Left lung (tissue), 10 donors: ENCODE data around the gene CLASP1. TPM values are rescaled to one million over a fixed set of nuclear protein-coding genes. Genes with fewer than 3 reads are reported as not detected.
A peak's percentile ranks its signal among the peaks of the same experiment; 100 is the strongest.
"Not testable (repeated sequence)": the region's sequence is repeated elsewhere in the genome, so short reads cannot be mapped to it uniquely, and the experiment has no call there.

Experiments used
- ATAC-seq: fragments of 200-7000 bp; cut with Tn5 transposase; one replicate; pipeline ENCODE4 v1.9.1; 2020; ENCODE audit warnings: moderate library complexity
- DNase-seq, 4 donors: peaks; one replicate each; pipeline ENCODE4 v3.0.0-alpha.2; 2013 to 2020
- H3K27ac ChIP-seq, 2 donors: fragments of 200-600 bp; sonication (generic) in 1 of 2; one replicate each; pipeline versions ENCODE4 v1.5.0 to v1.8.0; 2020 to 2021
- H3K27me3 ChIP-seq, 2 donors: fragments of 200-600 bp; sonication (generic) in 1 of 2; one replicate each; pipeline versions ENCODE4 v1.5.0 to v1.8.0; 2020 to 2021
- H3K36me3 ChIP-seq, 2 donors: fragments of 200-600 bp; sonication (generic) in 1 of 2; one replicate each; pipeline versions ENCODE4 v1.5.0 to v1.8.0; 2020 to 2021
- H3K4me1 ChIP-seq, 2 donors: fragments of 200-600 bp; one replicate each; pipeline ENCODE4 v1.8.0; 2021
- H3K4me3 ChIP-seq, 2 donors: fragments of 200-600 bp; sonication (generic) in 1 of 2; one replicate each; pipeline versions ENCODE4 v1.5.0 to v1.8.0; 2020 to 2021; ENCODE audit warnings: mild to moderate bottlenecking in 1 of 2
- H3K9me3 ChIP-seq, 2 donors: fragments of 200-600 bp; sonication (generic) in 1 of 2; one replicate each; pipeline versions ENCODE4 v1.5.0 to v1.8.0; 2020 to 2021
- intact Hi-C, 2 donors: fragments of 100-400 bp; cut with DNase I; formaldehyde crosslinking; loops; one replicate each; pipeline versions ENCODE4 v1.11.2 to v1.14.2; 2022
- polyA plus RNA-seq, 6 donors: library from polyadenylated mRNA; unstranded; fragments of 120-200 nt; gene quantifications; one replicate each; pipeline ENCODE4 v1.2.1, GENCODE V29; 2013; ENCODE audit not compliant: insufficient read length in 6 of 6
- total RNA-seq, 2 donors: library from RNA; stranded (reverse); fragmentation: NEBNext Ultra II Directional; extraction: Animal tissue kit (Norgen Biotek cat#: 25700); gene quantifications; one replicate each; pipeline ENCODE4 v1.2.1, GENCODE V29; 2021
- TF ChIP-seq, protein P1 (sequence below), 2 donors: fragments of 200-600 bp; sonication (generic) in 1 of 2; IDR thresholded peaks; one replicate each; pipeline versions ENCODE4 v1.5.0 to v1.8.0; 2021; ENCODE audit warnings: antibody characterized with exemption in 2 of 2
- donor health status: DM: no; HTN: yes; CAD: no.
- donor health status: DM: no; HTN: no; CAD: no.

CLASP1 gene
- total and polyA plus RNA-seq, 8 donors: 42.9 to 52.1 (median 48.7) TPM

DNA sequence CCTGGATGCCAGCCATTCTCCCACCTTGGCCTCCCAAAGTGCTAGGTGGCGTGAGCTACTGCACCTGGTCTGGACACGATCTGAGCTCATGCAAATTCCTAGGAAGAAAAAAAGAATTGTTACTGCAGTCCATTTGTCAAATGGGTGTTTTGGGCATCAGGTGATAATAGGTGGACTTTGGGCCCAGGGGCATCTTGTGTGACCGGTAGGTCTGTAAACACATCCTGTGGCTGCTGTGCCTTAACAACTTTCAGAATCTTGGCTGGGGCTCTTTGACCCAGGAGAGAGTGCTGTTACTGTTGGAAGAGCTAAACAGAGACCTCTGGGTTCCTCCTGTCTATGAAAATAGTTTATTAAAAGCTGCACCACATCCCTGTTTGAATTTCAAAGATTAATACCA, 329.3 kb downstream of the CLASP1 start:
- Histone ChIP-seq H3K27me3 (no peaks in the 10 kb centered on the region), H3K36me3 (no peaks in the 10 kb centered on the region), H3K9me3 (no peaks in the 10 kb centered on the region), H3K27ac (no peak overlapping the region), H3K4me3 (no peak overlapping the region), H3K4me1 (no peaks in the 10 kb centered on the region)
- intact Hi-C loops: no loop called here
- DNase-seq: no peak
- ATAC-seq: no peak
- TF ChIP-seq, protein P1, sequence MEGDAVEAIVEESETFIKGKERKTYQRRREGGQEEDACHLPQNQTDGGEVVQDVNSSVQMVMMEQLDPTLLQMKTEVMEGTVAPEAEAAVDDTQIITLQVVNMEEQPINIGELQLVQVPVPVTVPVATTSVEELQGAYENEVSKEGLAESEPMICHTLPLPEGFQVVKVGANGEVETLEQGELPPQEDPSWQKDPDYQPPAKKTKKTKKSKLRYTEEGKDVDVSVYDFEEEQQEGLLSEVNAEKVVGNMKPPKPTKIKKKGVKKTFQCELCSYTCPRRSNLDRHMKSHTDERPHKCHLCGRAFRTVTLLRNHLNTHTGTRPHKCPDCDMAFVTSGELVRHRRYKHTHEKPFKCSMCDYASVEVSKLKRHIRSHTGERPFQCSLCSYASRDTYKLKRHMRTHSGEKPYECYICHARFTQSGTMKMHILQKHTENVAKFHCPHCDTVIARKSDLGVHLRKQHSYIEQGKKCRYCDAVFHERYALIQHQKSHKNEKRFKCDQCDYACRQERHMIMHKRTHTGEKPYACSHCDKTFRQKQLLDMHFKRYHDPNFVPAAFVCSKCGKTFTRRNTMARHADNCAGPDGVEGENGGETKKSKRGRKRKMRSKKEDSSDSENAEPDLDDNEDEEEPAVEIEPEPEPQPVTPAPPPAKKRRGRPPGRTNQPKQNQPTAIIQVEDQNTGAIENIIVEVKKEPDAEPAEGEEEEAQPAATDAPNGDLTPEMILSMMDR (IDR thresholded peaks at IDR 0.05): no peak

DNA sequence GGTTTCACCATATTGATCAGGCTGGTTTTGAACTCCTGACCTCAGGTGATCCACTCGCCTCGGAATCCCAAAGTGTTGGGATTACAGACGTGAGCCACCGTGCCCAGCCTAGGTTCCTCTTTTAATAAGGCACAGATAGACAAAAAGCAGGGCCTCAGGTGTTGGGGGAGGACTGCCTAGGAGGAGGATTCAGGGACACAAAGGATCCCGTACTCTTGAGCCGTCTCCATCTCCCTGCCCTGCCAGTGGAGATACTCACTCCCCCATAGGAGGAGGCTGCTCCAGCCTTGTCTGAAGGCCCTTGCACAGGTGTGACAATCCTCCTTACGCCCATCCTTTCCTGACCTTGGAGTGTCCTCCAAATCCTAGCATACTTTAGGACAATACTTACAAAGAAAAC, 332.3 kb downstream of the CLASP1 start:
- no peaks in the 10 kb centered on the region for H3K27me3 ChIP-seq
- no peaks in the 10 kb centered on the region for H3K36me3 ChIP-seq
- ATAC-seq (no peak), DNase-seq (no peak)
- no peaks in the 10 kb centered on the region for H3K9me3 ChIP-seq
- no peak overlapping the region for H3K27ac ChIP-seq
- TF ChIP-seq, protein P1 (IDR thresholded peaks at IDR 0.05): no peak
- H3K4me1 ChIP-seq: no peaks in the 10 kb centered on the region
- H3K4me3 ChIP-seq: no peak overlapping the region
- intact Hi-C loops: no loop called here

- H3K4me1 ChIP-seq, H3K27ac ChIP-seq, intact Hi-C loops, H3K9me3 ChIP-seq, H3K27me3 ChIP-seq, H3K36me3 ChIP-seq, DNase-seq, H3K4me3 ChIP-seq, ATAC-seq: not testable (repeated sequence)
Observed at GRCh38 chr2:121313701-121314100, 335.6 kb downstream of the CLASP1 start.

GRCh38 chr2:121309801-121310200, 339.5 kb downstream of the CLASP1 start:
- DNase-seq: no peak
- intact Hi-C loops: no loop called here
- Histone ChIP-seq H3K27me3 (peaks cover 0 to 11% of the 10 kb centered on the region in 2 donors), H3K27ac (no peak overlapping the region), H3K4me3 (no peak overlapping the region), H3K9me3 (no peaks in the 10 kb centered on the region), H3K4me1 (no peaks in the 10 kb centered on the region), H3K36me3 (no peaks in the 10 kb centered on the region)
- TF ChIP-seq, protein P1 (IDR thresholded peaks at IDR 0.05): no peak
- peak; percentile 23 for ATAC-seq

DNA sequence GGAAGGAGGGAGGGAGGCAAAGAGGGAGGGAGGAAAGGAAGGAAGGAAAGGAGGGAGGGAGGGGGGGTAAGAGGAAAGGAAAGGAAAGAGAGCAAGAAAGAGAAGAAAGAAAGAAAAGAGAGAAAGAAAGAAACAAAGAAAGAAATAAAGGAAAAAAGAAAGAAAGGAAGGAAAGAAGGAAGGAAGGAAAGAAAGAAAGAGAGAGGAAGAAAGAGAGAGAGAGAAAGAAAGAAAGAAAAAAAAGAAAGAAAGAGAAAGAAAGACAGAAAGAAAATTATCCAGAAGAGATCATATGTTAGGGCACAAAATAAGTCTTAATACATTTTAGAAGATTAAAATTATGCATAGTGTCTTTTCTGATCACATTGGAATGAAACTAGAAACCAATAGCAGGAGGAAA, 339.9 kb downstream of the CLASP1 start:
- ATAC-seq (no peak), DNase-seq (no peak)
- intact Hi-C loops: no loop called here
- no peak overlapping the region for H3K4me3 ChIP-seq
- H3K36me3 ChIP-seq: no peaks in the 10 kb centered on the region
- H3K9me3 ChIP-seq: no peaks in the 10 kb centered on the region
- no peaks in the 10 kb centered on the region for H3K4me1 ChIP-seq
- TF ChIP-seq, protein P1 (IDR thresholded peaks at IDR 0.05): no peak
- peaks cover 0 to 11% of the 10 kb centered on the region in 2 donors for H3K27me3 ChIP-seq
- no peak overlapping the region for H3K27ac ChIP-seq

DNA sequence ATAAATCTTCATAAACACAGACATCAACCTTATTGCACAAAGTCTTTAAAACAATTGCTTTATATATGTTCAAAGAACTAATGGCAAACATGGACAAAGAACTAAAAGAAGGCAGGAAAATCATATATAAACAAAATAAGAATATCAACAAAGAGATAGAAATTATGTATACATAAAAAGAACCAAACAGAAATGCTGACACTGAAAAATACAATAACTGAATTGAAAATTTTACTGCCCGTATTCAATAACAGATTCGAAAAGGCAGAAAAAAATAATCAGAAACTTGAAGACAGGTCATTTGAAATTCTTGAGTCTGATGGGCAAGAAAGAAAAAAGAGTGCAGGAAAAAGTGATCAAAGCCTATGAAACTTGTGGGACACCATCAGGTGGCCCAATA, 342.2 kb downstream of the CLASP1 start:
- H3K4me1 ChIP-seq: peaks cover 0 to 5% of the 10 kb centered on the region in 2 donors
- intact Hi-C loops: no loop called here
- TF ChIP-seq, protein P1 (IDR thresholded peaks at IDR 0.05): no peak
- no peaks in the 10 kb centered on the region for H3K36me3 ChIP-seq
- H3K27me3 ChIP-seq: peaks cover 0 to 11% of the 10 kb centered on the region in 2 donors
- H3K27ac ChIP-seq: no peak overlapping the region
- H3K4me3 ChIP-seq: no peak overlapping the region
- H3K9me3 ChIP-seq: no peaks in the 10 kb centered on the region
- ATAC-seq (no peak), DNase-seq (no peak)
